Chondrocyte (in vitro differentiated cells): Measurements from ENCODE around the gene ITPKB. TPM values are rescaled to one million over a fixed set of nuclear protein-coding genes. Genes with fewer than 3 reads are reported as not detected.

Source experiments
- DNase-seq: peaks from one replicate; pipeline ENCODE4 v3.0.0; 2021; ENCODE audit warnings: mixed read lengths, low spot score
- H3K27ac Mint-ChIP-seq: one replicate; pipeline ENCODE4 v1.8.0; 2021; ENCODE audit warnings: mild to moderate bottlenecking, moderate library complexity, mixed read lengths; ENCODE audit not compliant: unreplicated experiment
- H3K27me3 Mint-ChIP-seq: 2 replicates; pipeline ENCODE4 v1.8.0; 2021; ENCODE audit warnings: low read depth, mixed read lengths
- H3K36me3 Mint-ChIP-seq: 2 replicates; pipeline ENCODE4 v1.8.0; 2021; ENCODE audit warnings: low read depth, mixed read lengths
- H3K4me1 Mint-ChIP-seq: 2 replicates; pipeline ENCODE4 v1.8.0; 2021; ENCODE audit warnings: low read depth, mild to moderate bottlenecking, mixed read lengths
- H3K4me3 Mint-ChIP-seq: one replicate; pipeline ENCODE4 v1.8.0; 2021; ENCODE audit warnings: mild to moderate bottlenecking, moderate library complexity, mixed read lengths; ENCODE audit not compliant: unreplicated experiment
- H3K9me3 Mint-ChIP-seq: 2 replicates; pipeline ENCODE4 v1.8.0; 2021; ENCODE audit warnings: low read depth, mixed read lengths
- CTCF ChIP-seq: fragments of 200-600 bp; sonication (generic); IDR thresholded peaks from 2 replicates; pipeline ENCODE4 v1.5.0; 2021; ENCODE audit warnings: antibody characterized with exemption, mild to moderate bottlenecking, moderate library complexity
- total RNA-seq: library from RNA; stranded (reverse); gene quantifications from 3 replicates; pipeline ENCODE4 v1.2.1, GENCODE V29; 2021

Gene ITPKB
- total RNA-seq, 1 donor from 2014 or later = 13.4 TPM

DNA sequence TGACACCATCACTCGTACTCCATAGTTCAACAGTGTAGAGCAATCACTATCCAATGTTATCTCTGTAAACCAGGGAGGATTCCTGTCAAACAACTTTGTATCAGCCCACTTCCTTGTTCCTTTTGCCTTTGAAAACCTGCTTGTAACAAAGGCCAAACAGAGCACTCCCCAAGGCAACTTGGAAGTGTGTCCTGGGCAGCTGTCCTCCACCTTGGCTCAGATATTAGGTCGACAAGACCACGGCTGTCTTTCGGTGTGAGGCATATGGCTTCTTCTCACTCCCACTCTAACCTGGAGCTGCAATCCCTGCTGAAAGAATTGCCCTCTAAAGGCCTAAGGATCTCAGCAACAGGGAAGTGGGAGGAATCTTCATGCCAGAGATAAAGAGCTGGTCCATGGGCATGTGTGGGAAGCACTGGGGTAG is 66.7 kb downstream of the ITPKB start:
- Mint-ChIP-seq H3K9me3 (no peaks in the 10 kb centered on the region), H3K27ac (no peak overlapping the region), H3K4me1 (peaks cover 17% of the 10 kb centered on the region)

GRCh38 chr1:226671277-226671676 is 67.8 kb downstream of the ITPKB start:
- Mint-ChIP-seq H3K36me3 (peaks cover 2% of the 10 kb centered on the region), H3K4me3 (no peak overlapping the region), H3K27ac (no peak overlapping the region), H3K4me1 (peaks cover 6% of the 10 kb centered on the region), H3K27me3 (no peaks in the 10 kb centered on the region), H3K9me3 (no peaks in the 10 kb centered on the region)
- DNase-seq = no peak
- TF ChIP-seq CTCF = no peak

More for the DNA sequence above, 66.7 kb downstream of the ITPKB start:
- no peak for DNase-seq
- TF ChIP-seq CTCF = no peak
- no peaks in the 10 kb centered on the region for H3K27me3 Mint-ChIP-seq
- H3K4me3 Mint-ChIP-seq = no peak overlapping the region
- peaks cover 2% of the 10 kb centered on the region for H3K36me3 Mint-ChIP-seq

GRCh38 chr1:226670073-226670472 is 69.0 kb downstream of the ITPKB start:
- H3K9me3 Mint-ChIP-seq = no peaks in the 10 kb centered on the region
- no peak overlapping the region for H3K27ac Mint-ChIP-seq
- DNase-seq = no peak
- H3K4me3 Mint-ChIP-seq = no peak overlapping the region
- H3K27me3 Mint-ChIP-seq = no peaks in the 10 kb centered on the region
- H3K4me1 Mint-ChIP-seq = peaks cover 5% of the 10 kb centered on the region
- H3K36me3 Mint-ChIP-seq = peaks cover 2% of the 10 kb centered on the region
- no peak for TF ChIP-seq CTCF

GRCh38 chr1:226668173-226668560 is 70.9 kb downstream of the ITPKB start:
- H3K27me3 Mint-ChIP-seq = no peaks in the 10 kb centered on the region
- H3K9me3 Mint-ChIP-seq = no peaks in the 10 kb centered on the region
- no peak overlapping the region for H3K27ac Mint-ChIP-seq
- H3K4me3 Mint-ChIP-seq = no peak overlapping the region
- TF ChIP-seq CTCF = no peak
- H3K36me3 Mint-ChIP-seq = no peaks in the 10 kb centered on the region
- DNase-seq = no peak
- H3K4me1 Mint-ChIP-seq = peaks cover 24% of the 10 kb centered on the region

- Mint-ChIP-seq H3K4me3 (no peak overlapping the region), H3K4me1 (peaks cover 39% of the 10 kb centered on the region), H3K27me3 (no peaks in the 10 kb centered on the region), H3K36me3 (no peaks in the 10 kb centered on the region), H3K27ac (no peak overlapping the region), H3K9me3 (no peaks in the 10 kb centered on the region)
- TF ChIP-seq CTCF = no peak
- no peak for DNase-seq
Measured at GRCh38 chr1:226666692-226667091, 72.4 kb downstream of the ITPKB start.
